SU-DHL-6 (cell line): ENCODE measurements around the gene RAD51AP2.

Experiments
- EZH2phosphoT487 ChIP-seq: fragments of 200-600 bp; sonication (generic), shearing (Covaris generic); conservative IDR thresholded peaks from 2 replicates; pipeline ENCODE4 v1.6.1; 2018; ENCODE audit warnings: mild to moderate bottlenecking, antibody characterized with exemption, low read length, moderate library complexity, mixed read lengths
- TF ChIP-seq, protein P1 (sequence below): fragments of 200-600 bp; sonication (generic); IDR thresholded peaks from one replicate; pipeline ENCODE4 v1.5.1; 2017; ENCODE audit warnings: antibody characterized with exemption, mild to moderate bottlenecking, low read length, moderate library complexity; ENCODE audit not compliant: insufficient read depth, poor library complexity, severe bottlenecking

DNA sequence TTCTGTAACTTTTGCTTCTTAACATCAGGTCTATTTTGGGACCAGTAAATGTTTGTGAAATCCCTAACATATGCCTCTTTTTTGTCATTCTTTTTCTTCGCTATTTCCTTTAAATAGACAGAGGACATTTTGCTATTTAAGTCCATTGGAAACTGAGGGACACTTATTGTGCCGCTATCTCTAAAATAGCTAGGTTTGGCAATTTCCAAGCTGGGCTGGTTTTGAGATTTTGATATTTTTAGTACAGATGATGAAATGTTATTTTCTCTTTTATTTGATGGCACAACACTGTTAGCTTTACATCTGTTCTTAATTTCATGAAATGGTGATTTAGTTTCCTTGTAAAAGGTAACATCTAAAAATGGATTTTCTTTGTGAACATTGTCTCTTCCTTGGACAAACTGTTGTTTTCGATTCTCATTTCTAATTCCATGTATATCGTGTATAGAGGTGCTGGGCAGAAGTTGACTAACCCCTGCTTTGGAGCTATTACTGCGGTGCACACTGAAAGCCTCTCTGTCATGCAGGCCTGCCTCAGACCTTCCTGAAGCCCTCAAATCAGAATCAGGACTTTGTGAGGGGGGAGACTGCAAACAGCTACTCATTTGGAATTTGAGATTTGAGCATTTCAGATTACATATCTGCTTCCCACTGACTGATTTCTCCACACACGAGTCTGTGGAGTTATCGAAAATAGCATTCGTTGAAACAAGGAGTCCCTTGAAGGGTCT lies 594 bp downstream of the RAD51AP2 start:
- TF ChIP-seq, protein P1, sequence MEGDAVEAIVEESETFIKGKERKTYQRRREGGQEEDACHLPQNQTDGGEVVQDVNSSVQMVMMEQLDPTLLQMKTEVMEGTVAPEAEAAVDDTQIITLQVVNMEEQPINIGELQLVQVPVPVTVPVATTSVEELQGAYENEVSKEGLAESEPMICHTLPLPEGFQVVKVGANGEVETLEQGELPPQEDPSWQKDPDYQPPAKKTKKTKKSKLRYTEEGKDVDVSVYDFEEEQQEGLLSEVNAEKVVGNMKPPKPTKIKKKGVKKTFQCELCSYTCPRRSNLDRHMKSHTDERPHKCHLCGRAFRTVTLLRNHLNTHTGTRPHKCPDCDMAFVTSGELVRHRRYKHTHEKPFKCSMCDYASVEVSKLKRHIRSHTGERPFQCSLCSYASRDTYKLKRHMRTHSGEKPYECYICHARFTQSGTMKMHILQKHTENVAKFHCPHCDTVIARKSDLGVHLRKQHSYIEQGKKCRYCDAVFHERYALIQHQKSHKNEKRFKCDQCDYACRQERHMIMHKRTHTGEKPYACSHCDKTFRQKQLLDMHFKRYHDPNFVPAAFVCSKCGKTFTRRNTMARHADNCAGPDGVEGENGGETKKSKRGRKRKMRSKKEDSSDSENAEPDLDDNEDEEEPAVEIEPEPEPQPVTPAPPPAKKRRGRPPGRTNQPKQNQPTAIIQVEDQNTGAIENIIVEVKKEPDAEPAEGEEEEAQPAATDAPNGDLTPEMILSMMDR = no peak
- no peak for TF ChIP-seq EZH2phosphoT487
